NCI-H1105 (cell line): ENCODE measurements around the gene GUCA2B.

Source experiments
- DNase-seq: peaks from one replicate; lab custom pipeline; 2025; lab: John Stamatoyannopoulos, UW

GUCA2B gene

GRCh38 chr1:42152907-42153600, at the start of gene GUCA2B:
Gene GUCA2B, plus strand, starts transcription at chr1:42153410. Its CDS starts 41 bp downstream, at chr1:42153451.
- no peak for DNase-seq

- DNase-seq, result no peak
Observed at GRCh38 chr1:42105025-42105424, 48.2 kb upstream of the GUCA2B start.

- DNase-seq, result no peak
Observed at GRCh38 chr1:42108309-42108708, 44.9 kb upstream of the GUCA2B start.

- DNase-seq, result no peak
Observed at GRCh38 chr1:42109600-42109999, 43.6 kb upstream of the GUCA2B start.

- no peak for DNase-seq
Observed at GRCh38 chr1:42114229-42114628, 39.0 kb upstream of the GUCA2B start.

- no peak for DNase-seq
Observed at GRCh38 chr1:42117214-42117613, 36.0 kb upstream of the GUCA2B start.

GRCh38 chr1:42118125-42118524, 35.1 kb upstream of the GUCA2B start:
- DNase-seq, result no peak

GRCh38 chr1:42122408-42122807, 30.8 kb upstream of the GUCA2B start:
- no peak for DNase-seq

GRCh38 chr1:42125552-42125951, 27.7 kb upstream of the GUCA2B start:
- no peak for DNase-seq

- no peak for DNase-seq
Observed at GRCh38 chr1:42127767-42128166, 25.4 kb upstream of the GUCA2B start.

- DNase-seq, result no peak
Observed at GRCh38 chr1:42128499-42128898, 24.7 kb upstream of the GUCA2B start.

- DNase-seq, result no peak
Observed at GRCh38 chr1:42128964-42129363, 24.2 kb upstream of the GUCA2B start.

- DNase-seq, result no peak
Observed at GRCh38 chr1:42130061-42130660, 23.0 kb upstream of the GUCA2B start.

- no peak for DNase-seq
Observed at GRCh38 chr1:42133390-42133789, 19.8 kb upstream of the GUCA2B start.

- DNase-seq, result no peak
Observed at GRCh38 chr1:42133809-42134526, 19.2 kb upstream of the GUCA2B start.

- DNase-seq, result no peak
Observed at GRCh38 chr1:42135426-42135825, 17.8 kb upstream of the GUCA2B start.

GRCh38 chr1:42136466-42136865, 16.7 kb upstream of the GUCA2B start:
- no peak for DNase-seq

GRCh38 chr1:42137766-42138165, 15.4 kb upstream of the GUCA2B start:
- no peak for DNase-seq

- no peak for DNase-seq
Observed at GRCh38 chr1:42138586-42138985, 14.6 kb upstream of the GUCA2B start.

GRCh38 chr1:42139444-42139843, 13.8 kb upstream of the GUCA2B start:
- no peak for DNase-seq

- DNase-seq, result no peak
Observed at GRCh38 chr1:42140191-42140590, 13.0 kb upstream of the GUCA2B start.

GRCh38 chr1:42141978-42142377, 11.2 kb upstream of the GUCA2B start:
- no peak for DNase-seq
